Loucy (cell line): ENCODE results near the gene YES1.

Experiments used
- H2AFZ ChIP-seq: fragments of 200-600 bp; sonication (generic); 2 replicates; pipeline ENCODE4 v1.6.0; 2016; ENCODE audit warnings: antibody characterized with exemption, mild to moderate bottlenecking, low read length, moderate library complexity
- H3F3A ChIP-seq: fragments of 200-600 bp; 2 replicates; pipeline ENCODE4 v1.6.0; 2016; ENCODE audit warnings: antibody characterized with exemption, low read depth, mild to moderate bottlenecking
- H3K27me3 ChIP-seq: fragments of 200-600 bp; sonication (generic); 2 replicates; pipeline ENCODE4 v1.6.1; 2014; ENCODE audit warnings: low read length, mild to moderate bottlenecking; ENCODE audit not compliant: insufficient read depth, poor library complexity, severe bottlenecking
- H3K36me3 ChIP-seq: fragments of 200-600 bp; sonication (generic); 2 replicates; pipeline ENCODE4 v1.6.1; 2016; ENCODE audit warnings: low read length; ENCODE audit not compliant: insufficient read depth
- H3K4me1 ChIP-seq: fragments of 200-600 bp; sonication (generic); 2 replicates; pipeline ENCODE4 v1.5.1; 2014; ENCODE audit warnings: low read length, mild to moderate bottlenecking; ENCODE audit not compliant: insufficient read depth, poor library complexity, severe bottlenecking
- H3K4me2 ChIP-seq: fragments of 200-600 bp; sonication (generic); 2 replicates; pipeline ENCODE4 v1.6.0; 2014; ENCODE audit warnings: antibody characterized with exemption, low read length, low read depth, mild to moderate bottlenecking; ENCODE audit not compliant: poor library complexity, severe bottlenecking
- H3K4me3 ChIP-seq: fragments of 200-600 bp; sonication (generic); 2 replicates; pipeline ENCODE4 v1.5.1; 2014; ENCODE audit warnings: low read length, mild to moderate bottlenecking, mixed read lengths; ENCODE audit not compliant: poor library complexity, severe bottlenecking
- H3K79me2 ChIP-seq: fragments of 200-600 bp; sonication (generic); 2 replicates; pipeline ENCODE4 v1.6.1; 2014; ENCODE audit warnings: low read length; ENCODE audit not compliant: insufficient read depth
- H3K9ac ChIP-seq: fragments of 200-600 bp; sonication (generic); 2 replicates; pipeline ENCODE4 v1.6.0; 2014; ENCODE audit warnings: mild to moderate bottlenecking, low read depth, low read length, moderate library complexity; ENCODE audit not compliant: poor library complexity, severe bottlenecking
- H3K9me2 ChIP-seq: fragments of 200-600 bp; sonication (generic); replicated peaks from 2 replicates; pipeline ENCODE4 v1.6.1; 2016; ENCODE audit warnings: low read depth, low read length, mixed read lengths
- H3K9me3 ChIP-seq: fragments of 200-600 bp; sonication (generic); 2 replicates; pipeline ENCODE4 v1.6.1; 2014; ENCODE audit warnings: mild to moderate bottlenecking, antibody characterized with exemption, low read length, low read depth; ENCODE audit not compliant: insufficient read depth
- H4K20me1 ChIP-seq: fragments of 200-600 bp; sonication (generic); 2 replicates; pipeline ENCODE4 v1.6.0; 2014; ENCODE audit warnings: antibody characterized with exemption, low read length, mild to moderate bottlenecking; ENCODE audit not compliant: insufficient read depth, poor library complexity, severe bottlenecking
- CTCF ChIP-seq: fragments of 200-600 bp; sonication (generic); conservative IDR thresholded peaks from 2 replicates; pipeline ENCODE4 v1.5.1; 2014; ENCODE audit warnings: mild to moderate bottlenecking, antibody characterized with exemption, low read length
- EZH2phosphoT487 ChIP-seq: fragments of 200-600 bp; IDR thresholded peaks from 2 replicates; pipeline ENCODE4 v1.6.1; 2018; ENCODE audit warnings: antibody characterized with exemption, mild to moderate bottlenecking, moderate library complexity, borderline replicate concordance

Gene YES1

GRCh38 chr18:816869-817268, 4.8 kb upstream of the YES1 start:
- H3K4me1 ChIP-seq, result peaks cover 24% of the 10 kb centered on the region
- no peak overlapping the region for H3K4me2 ChIP-seq
- H3K27me3 ChIP-seq, result no peaks in the 10 kb centered on the region
- TF ChIP-seq EZH2phosphoT487, result no peak
- no peak for TF ChIP-seq CTCF
- H2AFZ ChIP-seq, result no peak overlapping the region
- no peaks in the 10 kb centered on the region for H3K36me3 ChIP-seq
- H3K9me2 ChIP-seq, result no peaks in the 10 kb centered on the region
- H3K79me2 ChIP-seq, result no peaks in the 10 kb centered on the region
- peaks cover 4% of the 10 kb centered on the region for H4K20me1 ChIP-seq
- peaks cover 8% of the 10 kb centered on the region for H3F3A ChIP-seq
- H3K9me3 ChIP-seq, result no peaks in the 10 kb centered on the region
- H3K4me3 ChIP-seq, result no peak overlapping the region
- H3K9ac ChIP-seq, result no peak overlapping the region

- Histone ChIP-seq H3K4me1 (peaks cover 24% of the 10 kb centered on the region), H3K4me3 (no peak overlapping the region), H3K9me3 (no peaks in the 10 kb centered on the region), H3K36me3 (no peaks in the 10 kb centered on the region), H3F3A (peaks cover 8% of the 10 kb centered on the region), H4K20me1 (peaks cover 9% of the 10 kb centered on the region), H2AFZ (no peak overlapping the region), H3K79me2 (peaks cover 6% of the 10 kb centered on the region), H3K27me3 (no peaks in the 10 kb centered on the region), H3K9ac (no peak overlapping the region), H3K9me2 (no peaks in the 10 kb centered on the region), H3K4me2 (no peak overlapping the region)
- TF ChIP-seq CTCF (no peak), EZH2phosphoT487 (no peak)
Measured at GRCh38 chr18:816088-816653, 4.1 kb upstream of the YES1 start.

- no peaks in the 10 kb centered on the region for H3K9me2 ChIP-seq
- TF ChIP-seq CTCF (no peak), EZH2phosphoT487 (no peak)
- H4K20me1 ChIP-seq, result peaks cover 17% of the 10 kb centered on the region
- H2AFZ ChIP-seq, result no peak overlapping the region
- H3K4me3 ChIP-seq, result no peak overlapping the region
- no peaks in the 10 kb centered on the region for H3K36me3 ChIP-seq
- no peaks in the 10 kb centered on the region for H3K27me3 ChIP-seq
- peaks cover 23% of the 10 kb centered on the region for H3K4me1 ChIP-seq
- H3F3A ChIP-seq, result peaks cover 8% of the 10 kb centered on the region
- H3K9ac ChIP-seq, result no peak overlapping the region
- H3K9me3 ChIP-seq, result no peaks in the 10 kb centered on the region
- no peak overlapping the region for H3K4me2 ChIP-seq
- H3K79me2 ChIP-seq, result peaks cover 14% of the 10 kb centered on the region
Measured at GRCh38 chr18:815353-815752, 3.3 kb upstream of the YES1 start.
